Erythroblast (primary cell): ENCODE data around the gene KRTAP16-1.

Experiments
- GATA1 ChIP-seq: IDR thresholded peaks from 2 replicates; pipeline ENCODE4 v1.6.1; 2011; ENCODE audit warnings: low read depth, mild to moderate bottlenecking, control low read depth, low read length, moderate library complexity
- POLR2A ChIP-seq: IDR thresholded peaks from 2 replicates; pipeline ENCODE4 v1.6.1; 2011; ENCODE audit warnings: mild to moderate bottlenecking, low read length

DNA sequence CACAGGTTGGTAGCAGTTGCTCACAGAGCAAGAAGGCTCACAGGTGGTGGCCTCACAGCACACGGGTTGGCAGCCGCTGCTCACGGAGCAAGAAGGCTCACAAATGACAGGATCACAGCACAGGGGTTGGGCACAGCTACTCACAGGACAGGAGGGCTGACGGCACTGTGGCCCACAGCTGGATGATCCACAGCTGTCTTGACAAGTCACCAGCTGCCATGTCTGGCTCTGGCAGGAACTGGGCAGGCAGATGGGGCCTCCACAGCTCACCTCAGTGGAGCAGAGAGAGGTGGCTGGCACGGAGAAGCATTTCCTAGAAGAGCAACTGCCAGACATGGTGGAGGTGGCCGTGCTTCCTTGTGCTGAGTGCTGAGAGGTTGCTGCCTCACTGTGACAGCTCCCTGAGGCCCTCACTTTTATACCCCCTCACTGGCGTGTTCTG lies at the start of gene KRTAP16-1:
- TF ChIP-seq POLR2A (no peak), GATA1 (no peak)
